DND-41 (cell line): ENCODE results near the gene KANTR.

Experiments used
- ATAC-seq: fragments of 200-7000 bp; cut with Tn5 transposase; 3 replicates; pipeline ENCODE4 v1.9.1; 2021; ENCODE audit warnings: low read depth; ENCODE audit not compliant: insufficient read depth
- DNase-seq: peaks from one replicate; pipeline ENCODE4 v3.0.0-alpha.2; 2020
- H2AFZ ChIP-seq: 2 replicates; pipeline ENCODE4 v1.6.0; 2012; ENCODE audit warnings: low read depth, low read length
- H3K27ac ChIP-seq: 2 replicates; pipeline ENCODE4 v1.5.1; 2012; ENCODE audit warnings: low read length, inconsistent platforms
- H3K27me3 ChIP-seq: fragments of 200-600 bp; sonication (generic); 2 replicates; pipeline ENCODE4 v1.6.0; 2012; ENCODE audit warnings: low read length, mild to moderate bottlenecking, inconsistent platforms; ENCODE audit not compliant: insufficient read depth, poor library complexity
- H3K36me3 ChIP-seq: 2 replicates; pipeline ENCODE4 v1.5.1; 2012; ENCODE audit warnings: low read length, inconsistent platforms; ENCODE audit not compliant: insufficient read depth
- H3K4me1 ChIP-seq: 2 replicates; pipeline ENCODE4 v1.5.1; 2012; ENCODE audit warnings: mild to moderate bottlenecking, low read length; ENCODE audit not compliant: insufficient read depth
- H3K4me2 ChIP-seq: 2 replicates; pipeline ENCODE4 v1.6.0; 2012; ENCODE audit warnings: mild to moderate bottlenecking, moderate library complexity, low read length, inconsistent platforms; ENCODE audit not compliant: insufficient read depth
- H3K4me3 ChIP-seq, 2 experiments: fragments of 200-600 bp in 1 of 2; shearing (Covaris generic) in 1 of 2; 2 replicates each; pipeline ENCODE4 v1.5.1; 2012 to 2016; ENCODE audit warnings: inconsistent platforms in 2 of 2, low read length in 2 of 2, mild to moderate bottlenecking in 2 of 2, low read depth in 1 of 2, moderate library complexity in 1 of 2
- H3K79me2 ChIP-seq: 2 replicates; pipeline ENCODE4 v1.6.0; 2012; ENCODE audit warnings: low read length, inconsistent platforms; ENCODE audit not compliant: insufficient read depth
- H3K9ac ChIP-seq: 2 replicates; pipeline ENCODE4 v1.6.0; 2012; ENCODE audit warnings: low read depth, mild to moderate bottlenecking, inconsistent platforms, low read length, moderate library complexity
- H3K9me3 ChIP-seq: 2 replicates; pipeline ENCODE4 v1.5.1; 2012; ENCODE audit warnings: low read length, moderate library complexity, mild to moderate bottlenecking, inconsistent platforms; ENCODE audit not compliant: insufficient read depth, severe bottlenecking
- H4K20me1 ChIP-seq: 2 replicates; pipeline ENCODE4 v1.6.0; 2012; ENCODE audit warnings: low read length; ENCODE audit not compliant: insufficient read depth
- CTCF ChIP-seq: IDR thresholded peaks from 2 replicates; pipeline ENCODE4 v1.5.1; 2012; ENCODE audit warnings: borderline replicate concordance, low read length, moderate library complexity, mild to moderate bottlenecking; ENCODE audit not compliant: poor library complexity, severe bottlenecking; ENCODE audit errors: extremely low read depth
- EZH2 ChIP-seq: IDR thresholded peaks from 3 replicates; pipeline ENCODE4 v1.6.1; 2012; ENCODE audit warnings: borderline replicate concordance, low read depth, mild to moderate bottlenecking, moderate library complexity, low read length, inconsistent platforms; ENCODE audit not compliant: severe bottlenecking

The KANTR gene

GRCh38 chrX:53048169-53049126, 45.5 kb upstream of the KANTR start, which contains the start of gene GPR173:
TSS of gene GPR173 (plus strand) at chrX:53048789. CDS start at chrX:53076622, 27,833 bp downstream.
- Histone ChIP-seq H3K36me3 (no peaks in the 10 kb centered on the region), H3K9ac (no peak within 1 kb of the TSS), H3K9me3 (no peaks in the 10 kb centered on the region), H3K4me3 (no peak within 1 kb of the TSS), H4K20me1 (no peaks in the 10 kb centered on the region), H3K4me1 (no peaks in the 10 kb centered on the region), H3K27me3 (no peaks in the 10 kb centered on the region), H3K79me2 (no peaks in the 10 kb centered on the region), H2AFZ (no peak within 1 kb of the TSS), H3K4me2 (no peak within 1 kb of the TSS), H3K27ac (no peak within 1 kb of the TSS)
- TF ChIP-seq EZH2 (no peak), CTCF (no peak)
- DNase-seq (no peak), ATAC-seq (no peak)

GRCh38 chrX:53049127-53049517, 44.8 kb upstream of the KANTR start:
- Histone ChIP-seq H3K79me2 (no peaks in the 10 kb centered on the region), H3K4me2 (no peak overlapping the region)

GRCh38 chrX:53050841-53051240, 43.1 kb upstream of the KANTR start:
- DNase-seq (no peak), ATAC-seq (no peak)
- Histone ChIP-seq H4K20me1 (no peaks in the 10 kb centered on the region), H3K36me3 (no peaks in the 10 kb centered on the region), H3K27me3 (no peaks in the 10 kb centered on the region), H3K9me3 (no peaks in the 10 kb centered on the region), H3K4me3 (no peak overlapping the region), H3K79me2 (no peaks in the 10 kb centered on the region), H3K9ac (no peak overlapping the region), H3K4me2 (no peak overlapping the region), H2AFZ (no peak overlapping the region), H3K4me1 (no peaks in the 10 kb centered on the region), H3K27ac (no peak overlapping the region)
- TF ChIP-seq CTCF (no peak), EZH2 (no peak)

More at GRCh38 chrX:53049127-53049517, 44.8 kb upstream of the KANTR start:
- H3K4me1 ChIP-seq: no peaks in the 10 kb centered on the region
- no peaks in the 10 kb centered on the region for H4K20me1 ChIP-seq
- H3K4me3 ChIP-seq: no peak overlapping the region
- DNase-seq: no peak
- no peaks in the 10 kb centered on the region for H3K9me3 ChIP-seq
- no peak overlapping the region for H3K9ac ChIP-seq
- H3K27ac ChIP-seq: no peak overlapping the region
- no peaks in the 10 kb centered on the region for H3K27me3 ChIP-seq
- no peak for ATAC-seq
- no peak overlapping the region for H2AFZ ChIP-seq
- no peaks in the 10 kb centered on the region for H3K36me3 ChIP-seq
- TF ChIP-seq EZH2 (no peak), CTCF (no peak)
